Lower leg skin (tissue), 4 donors: ENCODE measurements around the gene CTSF. TPM values are rescaled to one million over a fixed set of nuclear protein-coding genes. Genes with fewer than 3 reads are reported as not detected.
"Not testable (repeated sequence)": the region's sequence is repeated elsewhere in the genome, so short reads cannot be mapped to it uniquely, and the experiment has no call there.

Experiments used
- DNase-seq, 2 donors: peaks; one replicate each; pipeline ENCODE4 v3.0.0-alpha.2; 2019; ENCODE audit warnings: low spot score in 2 of 2
- H3K4me3 ChIP-seq: fragments of 200-600 bp; sonication (generic); 2 replicates; pipeline ENCODE4 v1.5.1; 2017; ENCODE audit warnings: mild to moderate bottlenecking, low read depth; ENCODE audit not compliant: poor library complexity, severe bottlenecking
- CTCF ChIP-seq, 3 donors: fragments of 450-650 bp; IDR thresholded peaks; one replicate each; pipeline ENCODE4 v1.5.1; 2016; ENCODE audit warnings: antibody characterized with exemption in 3 of 3, mild to moderate bottlenecking in 3 of 3, moderate library complexity in 2 of 3
- POLR2A ChIP-seq, 2 donors: fragments of 450-650 bp; IDR thresholded peaks; one replicate each; pipeline ENCODE4 v1.6.1; 2016 to 2017; ENCODE audit warnings: antibody characterized with exemption in 2 of 2, mild to moderate bottlenecking in 1 of 2, moderate library complexity in 1 of 2
- whole genome bisulfite sequencing, 2 donors: methylation state at CpG; one replicate each; pipeline ENCODE4 v1.1.5; 2018; 5-methylcytosine and 5-hydroxymethylcytosine counted together
- intact Hi-C: fragments of 100-400 bp; cut with DNase I; formaldehyde crosslinking; loops from one replicate; pipeline ENCODE4 v1.15.0; 2023; ENCODE audit warnings: low total_unique reads
- total RNA-seq, 4 donors: library from RNA; depleted of rRNA; stranded (reverse); fragments of >200 nt; gene quantifications; one replicate each; pipeline ENCODE4 v1.1.0, GENCODE V29; 2016

Gene CTSF
- total RNA-seq, 4 donors from 2014 or later, result 96.4 to 120 (median 103) TPM

DNA sequence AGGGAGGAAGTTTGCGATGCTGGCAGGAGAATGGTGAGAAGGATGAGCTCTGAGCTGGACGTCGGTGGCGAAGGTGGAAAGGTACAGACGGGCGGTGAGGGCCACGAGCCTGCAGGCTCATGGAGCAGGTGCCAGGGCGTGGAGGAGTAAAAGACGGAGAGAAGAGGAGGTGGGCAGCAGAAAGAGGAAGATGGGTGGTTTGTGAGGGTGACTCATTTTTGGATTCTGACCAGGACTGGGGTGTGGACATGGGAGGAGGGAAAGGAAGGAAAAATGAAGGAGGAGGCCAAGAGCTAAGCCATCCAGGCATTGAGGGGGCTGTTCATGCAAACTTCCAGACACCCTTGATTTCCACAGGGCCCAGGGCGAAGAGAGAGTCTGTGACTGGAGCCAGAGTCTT, 26.0 kb downstream of the CTSF start:
- WGBS, 2 donors, result 67 to 70% methylated on average over 10 of the region's 10 CpGs
- no peak overlapping the region for H3K4me3 ChIP-seq
- TF ChIP-seq POLR2A (IDR thresholded peaks at IDR 0.05) (no peak), CTCF (IDR thresholded peaks at IDR 0.05) (no peak)
- DNase-seq, result no peak
- intact Hi-C loops, result no loop called here

DNA sequence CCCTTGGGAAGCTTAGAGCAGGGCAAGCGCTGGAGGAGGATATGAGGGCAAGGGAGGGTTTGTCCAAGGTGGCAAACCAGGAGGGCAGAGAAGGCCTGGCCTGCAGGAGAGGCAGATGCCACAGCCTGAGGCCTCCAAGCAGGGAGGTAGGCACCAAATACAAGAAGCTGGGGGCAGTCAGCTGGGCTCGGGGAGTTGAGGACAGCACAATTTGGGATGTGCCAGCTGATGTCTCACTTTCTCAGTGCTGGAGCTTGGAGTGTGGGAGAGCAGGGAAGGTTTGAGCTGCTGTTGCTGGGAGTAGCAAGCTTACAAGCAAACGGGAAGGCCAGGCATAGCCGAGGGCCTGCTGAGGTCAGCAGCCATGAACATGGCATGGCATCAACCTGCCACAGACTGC, 26.5 kb downstream of the CTSF start:
- DNase-seq, result no peak
- TF ChIP-seq CTCF (IDR thresholded peaks at IDR 0.05) (no peak), POLR2A (IDR thresholded peaks at IDR 0.05) (no peak)
- 64 to 83% methylated on average over 4 of the region's 4 CpGs for WGBS, 2 donors
- H3K4me3 ChIP-seq, result no peak overlapping the region
- intact Hi-C loops, result no loop called here

GRCh38 chr11:66540598-66540997, 27.8 kb downstream of the CTSF start:
- intact Hi-C loops, DNase-seq: not testable (repeated sequence)
- 85 to 92% methylated on average over 8 of the region's 8 CpGs for WGBS, 2 donors

DNA sequence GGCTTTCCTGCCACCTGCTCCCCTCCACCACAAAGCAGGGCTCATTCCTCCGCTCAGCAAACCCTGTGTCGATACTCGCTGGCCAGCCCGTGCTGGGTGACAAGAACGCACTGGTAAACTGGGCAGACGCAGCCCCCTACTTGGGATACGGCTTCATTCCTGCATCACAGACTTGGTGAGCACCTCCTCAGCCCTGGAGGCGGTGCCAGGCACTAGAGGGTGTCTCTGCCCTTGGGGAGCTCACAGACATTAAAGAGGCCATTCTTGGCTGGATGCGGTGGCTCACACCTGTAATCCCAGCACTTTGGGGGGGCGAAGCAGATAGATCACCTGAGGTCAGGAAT, 28.6 kb downstream of the CTSF start:
- DNase-seq, result no peak
- intact Hi-C loops, result no loop called here
- 93% methylated on average over 9 to 10 of the region's 10 CpGs for WGBS, 2 donors
- TF ChIP-seq POLR2A (IDR thresholded peaks at IDR 0.05), result no peak
- TF ChIP-seq CTCF (IDR thresholded peaks at IDR 0.05), result no peak
- H3K4me3 ChIP-seq, result no peak overlapping the region

More at GRCh38 chr11:66540598-66540997, 27.8 kb downstream of the CTSF start:
- not testable (repeated sequence) for H3K4me3 ChIP-seq

- DNase-seq, result no peak
- H3K4me3 ChIP-seq, result no peak overlapping the region
- TF ChIP-seq POLR2A (IDR thresholded peaks at IDR 0.05) (no peak), CTCF (IDR thresholded peaks at IDR 0.05) (no peak)
- WGBS, 2 donors, result 84 to 86% methylated on average over 11 to 16 of the region's 16 CpGs
- intact Hi-C loops, result no loop called here
These were observed 29.1 kb downstream of the CTSF start for GRCh38 chr11:66539170-66539869.

- intact Hi-C loops, result no loop called here
- no peak overlapping the region for H3K4me3 ChIP-seq
- no peak for DNase-seq
- TF ChIP-seq POLR2A (IDR thresholded peaks at IDR 0.05) (no peak), CTCF (IDR thresholded peaks at IDR 0.05) (no peak)
- WGBS, 2 donors, result 72 to 74% methylated on average over 6 of the region's 6 CpGs
These were observed 35.6 kb downstream of the CTSF start for GRCh38 chr11:66532784-66533183.
